ENCODE measurements around the gene DHRS7B. TPM values are rescaled to one million over a fixed set of nuclear protein-coding genes. Genes with fewer than 3 reads are reported as not detected.

DHRS7B gene
- 18.0 to 21.4 TPM (median 18.6 TPM) in 5 replicates for total RNA-seq (2022; extraction: Qiagen RNA extraction; ENCODE audit: low read depth)

GRCh38 chr17:21126645-21127508 lies at the start of gene DHRS7B:
DHRS7B (plus strand) TSS chr17:21126964; CDS start chr17:21126972, 8 bp downstream.

GRCh38 chr17:21214015-21214776 lies 87.4 kb downstream of the DHRS7B start, which contains the start of gene TMEM11:
TMEM11 (minus strand) TSS chr17:21214161; CDS start chr17:21214152, 9 bp downstream.

Other genes with a start within 250 kb of the DHRS7B start
- 116 to 131 TPM (median 124 TPM) in 5 replicates for gene USP22, start 84.0 kb upstream of the DHRS7B start, total RNA-seq (2022; extraction: Qiagen RNA extraction; ENCODE audit: low read depth)
- gene TMEM11, start 87.2 kb downstream of the DHRS7B start, total RNA-seq (2022; extraction: Qiagen RNA extraction; ENCODE audit: low read depth) = 56.4 to 71.3 TPM (median 70.8 TPM) in 5 replicates
- 2.5 to 3.8 TPM (median 3.5 TPM) in 5 replicates for gene NATD1, start 126.4 kb downstream of the DHRS7B start, total RNA-seq (2022; extraction: Qiagen RNA extraction; ENCODE audit: low read depth)
- 90.4 to 135 TPM (median 107 TPM) in 5 replicates for gene MAP2K3, start 157.7 kb downstream of the DHRS7B start, total RNA-seq (2022; extraction: Qiagen RNA extraction; ENCODE audit: low read depth)
- 1.2 to 1.6 TPM (median 1.5 TPM) in 5 replicates for gene KCNJ12, start 249.4 kb downstream of the DHRS7B start, total RNA-seq (2022; extraction: Qiagen RNA extraction; ENCODE audit: low read depth)

All from A549 treated with GW870086 at 1 μM for 4 hours (cell line).